ENCODE measurements around the gene PSMD11.

PSMD11 gene

GRCh38 chr17:32452281-32452680 lies 8.0 kb downstream of the PSMD11 start:
- TF ChIP-seq CTCF (IDR thresholded peaks at IDR 0.05; ENCODE audit: extremely low read depth, missing control alignments), result no peak
- no peak for DNase-seq (ENCODE audit: low spot score)

- no peak for TF ChIP-seq CTCF (IDR thresholded peaks at IDR 0.05; ENCODE audit: extremely low read depth, missing control alignments)
- no peak for DNase-seq (ENCODE audit: low spot score)
These were observed 9.1 kb downstream of the PSMD11 start for GRCh38 chr17:32453370-32453769.

GRCh38 chr17:32458371-32458770 lies 14.1 kb downstream of the PSMD11 start:
- no peak for TF ChIP-seq CTCF (IDR thresholded peaks at IDR 0.05; ENCODE audit: extremely low read depth, missing control alignments)
- no peak for DNase-seq (ENCODE audit: low spot score)

GRCh38 chr17:32460054-32460453 lies 15.7 kb downstream of the PSMD11 start:
- no peak for TF ChIP-seq CTCF (IDR thresholded peaks at IDR 0.05; ENCODE audit: extremely low read depth, missing control alignments)
- no peak for DNase-seq (ENCODE audit: low spot score)

GRCh38 chr17:32461498-32461852 lies 17.2 kb downstream of the PSMD11 start:
- DNase-seq (ENCODE audit: low spot score), result no peak
- TF ChIP-seq CTCF (IDR thresholded peaks at IDR 0.05; ENCODE audit: extremely low read depth, missing control alignments), result no peak

- peak; percentile 34 for TF ChIP-seq CTCF (IDR thresholded peaks at IDR 0.05; ENCODE audit: extremely low read depth, missing control alignments)
- peak; percentile 48 for DNase-seq (ENCODE audit: low spot score)
These were observed 17.7 kb downstream of the PSMD11 start for GRCh38 chr17:32461853-32462617.

GRCh38 chr17:32463304-32463703 lies 19.0 kb downstream of the PSMD11 start:
- no peak for DNase-seq (ENCODE audit: low spot score)
- TF ChIP-seq CTCF (IDR thresholded peaks at IDR 0.05; ENCODE audit: extremely low read depth, missing control alignments), result no peak
